Measurements from ENCODE around the gene PAK4. TPM values are rescaled to one million over a fixed set of nuclear protein-coding genes. Genes with fewer than 3 reads are reported as not detected.

PAK4 gene
- total RNA-seq, 1 experiment from 2014 or later = 63.1 TPM

DNA sequence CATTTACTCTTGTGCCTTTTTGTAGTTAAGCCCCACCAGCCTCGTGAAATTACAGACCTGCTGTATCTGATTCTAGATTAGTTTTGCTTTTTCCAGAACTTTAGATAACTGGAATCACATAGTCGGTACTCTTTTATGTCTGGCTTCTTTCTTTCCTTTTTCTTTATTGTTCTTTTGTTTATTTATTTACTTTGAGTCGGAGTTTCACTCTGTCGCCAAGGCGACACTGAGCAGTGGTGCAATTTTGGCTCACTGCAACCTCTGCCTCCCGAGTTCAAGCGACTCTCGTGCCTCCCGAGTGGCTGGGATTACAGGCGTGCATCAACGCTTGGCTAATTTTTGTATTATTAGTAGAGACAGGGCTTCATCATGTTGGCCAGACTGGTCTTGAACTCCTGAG lies 65.2 kb downstream of the PAK4 start:
- Histone ChIP-seq H3K23ac (ENCODE audit: insufficient read length, low read depth, low read length) (no peak overlapping the region), H2AFZ (ENCODE audit: low read length) (no peak overlapping the region), H2BK15ac (ENCODE audit: low read depth, low read length) (no peak overlapping the region), H3K9me3 (ENCODE audit: control insufficient read depth, low read depth, low read length) (no peaks in the 10 kb centered on the region), H2BK12ac (ENCODE audit: insufficient read length, low read depth, low read length) (no peak overlapping the region), H3K18ac (ENCODE audit: insufficient read length, low read depth, low read length) (no peak overlapping the region), H3K27me3 (ENCODE audit: insufficient read depth, low read length) (no peaks in the 10 kb centered on the region), H4K5ac (ENCODE audit: insufficient read length, low read depth, low read length) (no peak overlapping the region), H3K23me2 (ENCODE audit: insufficient read length, low read depth, low read length, poor library complexity, severe bottlenecking) (no peaks in the 10 kb centered on the region), H3K27ac (ENCODE audit: insufficient read length, low read depth, low read length) (no peak overlapping the region), H3K56ac (ENCODE audit: insufficient read length, low read depth, low read length) (no peak overlapping the region), H2BK20ac (ENCODE audit: low read depth, low read length, poor library complexity, severe bottlenecking) (no peak overlapping the region), H4K8ac (replicated peaks; ENCODE audit: insufficient read length, low read depth, low read length) (no peak overlapping the region), H3K4me1 (ENCODE audit: insufficient read depth, low read length) (no peaks in the 10 kb centered on the region), H3T11ph (ENCODE audit: low read length) (no peak overlapping the region), H3K4ac (ENCODE audit: low read depth, low read length) (no peak overlapping the region), H3K79me2 (ENCODE audit: insufficient read depth, low read length) (no peaks in the 10 kb centered on the region), H4K20me1 (ENCODE audit: control insufficient read depth, insufficient read depth, insufficient read length) (no peaks in the 10 kb centered on the region), H3K4me2 (ENCODE audit: insufficient read depth, insufficient read length, low read length) (no peak overlapping the region), H2BK120ac (ENCODE audit: low read depth, low read length, poor library complexity, severe bottlenecking) (no peak overlapping the region), H2BK5ac (ENCODE audit: insufficient read length, low read length) (no peak overlapping the region), H3K14ac (ENCODE audit: insufficient read depth, low read length) (no peak overlapping the region), H2AK5ac (ENCODE audit: insufficient read length, low read length) (no peak overlapping the region), H3K79me1 (ENCODE audit: insufficient read depth, low read depth, low read length, poor library complexity, severe bottlenecking) (no peaks in the 10 kb centered on the region), H3K9ac (ENCODE audit: extremely low read depth, insufficient read length, low read length) (no peak overlapping the region), H4K91ac (ENCODE audit: insufficient read length, low read depth, low read length) (no peak overlapping the region)
- H3K4me3 Mint-ChIP-seq = no peak overlapping the region
- H3K27me3 Mint-ChIP-seq (ENCODE audit: low read depth) = peaks cover 32% of the 10 kb centered on the region
- H3K36me3 Mint-ChIP-seq (ENCODE audit: insufficient read depth in 1 of 3, low read depth in 3 of 3) = no peaks in the 10 kb centered on the region
- DNase-seq = no peak
- TF ChIP-seq, protein P1, sequence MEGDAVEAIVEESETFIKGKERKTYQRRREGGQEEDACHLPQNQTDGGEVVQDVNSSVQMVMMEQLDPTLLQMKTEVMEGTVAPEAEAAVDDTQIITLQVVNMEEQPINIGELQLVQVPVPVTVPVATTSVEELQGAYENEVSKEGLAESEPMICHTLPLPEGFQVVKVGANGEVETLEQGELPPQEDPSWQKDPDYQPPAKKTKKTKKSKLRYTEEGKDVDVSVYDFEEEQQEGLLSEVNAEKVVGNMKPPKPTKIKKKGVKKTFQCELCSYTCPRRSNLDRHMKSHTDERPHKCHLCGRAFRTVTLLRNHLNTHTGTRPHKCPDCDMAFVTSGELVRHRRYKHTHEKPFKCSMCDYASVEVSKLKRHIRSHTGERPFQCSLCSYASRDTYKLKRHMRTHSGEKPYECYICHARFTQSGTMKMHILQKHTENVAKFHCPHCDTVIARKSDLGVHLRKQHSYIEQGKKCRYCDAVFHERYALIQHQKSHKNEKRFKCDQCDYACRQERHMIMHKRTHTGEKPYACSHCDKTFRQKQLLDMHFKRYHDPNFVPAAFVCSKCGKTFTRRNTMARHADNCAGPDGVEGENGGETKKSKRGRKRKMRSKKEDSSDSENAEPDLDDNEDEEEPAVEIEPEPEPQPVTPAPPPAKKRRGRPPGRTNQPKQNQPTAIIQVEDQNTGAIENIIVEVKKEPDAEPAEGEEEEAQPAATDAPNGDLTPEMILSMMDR (conservative IDR thresholded peaks at IDR 0.05) = no peak
- peaks cover 8 to 32% of the 10 kb centered on the region in 2 experiments for H3K4me1 Mint-ChIP-seq
- WGBS (ENCODE audit: extremely low coverage, insufficient read length, low lambda C conversion rate) = no CpG with 5 or more reads among the region's 11 CpGs
- no peak overlapping the region for H3K27ac Mint-ChIP-seq
- no peaks in the 10 kb centered on the region; a peak in 1 of 5 replicates for H3K9me3 Mint-ChIP-seq

Measured in H9 (cell line).